ENCODE data around the gene GPX8.

The GPX8 gene, protein sequence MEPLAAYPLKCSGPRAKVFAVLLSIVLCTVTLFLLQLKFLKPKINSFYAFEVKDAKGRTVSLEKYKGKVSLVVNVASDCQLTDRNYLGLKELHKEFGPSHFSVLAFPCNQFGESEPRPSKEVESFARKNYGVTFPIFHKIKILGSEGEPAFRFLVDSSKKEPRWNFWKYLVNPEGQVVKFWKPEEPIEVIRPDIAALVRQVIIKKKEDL

DNA sequence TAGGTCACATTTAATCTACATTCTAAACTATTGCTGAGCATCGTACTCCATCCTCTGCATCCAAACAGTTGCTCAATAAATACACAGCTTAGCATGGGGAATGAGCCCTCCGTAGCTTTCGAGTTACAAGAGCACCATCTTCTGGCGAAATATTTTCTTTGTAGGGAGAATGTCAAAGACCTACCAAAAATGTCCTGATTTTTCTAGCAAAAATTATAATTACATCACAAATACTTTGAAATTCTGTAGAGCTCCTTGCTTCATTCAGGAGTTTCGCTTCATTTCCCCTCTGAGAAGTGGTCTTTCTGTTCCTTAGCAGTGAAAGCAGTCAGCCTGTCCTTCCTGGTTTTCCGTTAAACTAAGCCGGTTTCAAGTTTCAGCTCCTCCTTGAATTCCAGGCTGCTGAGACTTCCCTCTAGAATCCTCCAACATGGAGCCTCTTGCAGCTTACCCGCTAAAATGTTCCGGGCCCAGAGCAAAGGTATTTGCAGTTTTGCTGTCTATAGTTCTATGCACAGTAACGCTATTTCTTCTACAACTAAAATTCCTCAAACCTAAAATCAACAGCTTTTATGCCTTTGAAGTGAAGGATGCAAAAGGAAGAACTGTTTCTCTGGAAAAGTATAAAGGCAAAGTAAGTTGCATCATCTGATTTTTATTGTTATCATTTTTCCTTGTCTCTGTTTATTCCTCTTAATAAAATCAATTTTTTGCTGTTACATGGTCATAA is at the start of gene GPX8:
Gene GPX8 (plus strand): TSS at position 409 of the 730 bp plus-strand sequence. CDS start 22 bp downstream, at position 431.
- no peak for DNase-seq

DNA sequence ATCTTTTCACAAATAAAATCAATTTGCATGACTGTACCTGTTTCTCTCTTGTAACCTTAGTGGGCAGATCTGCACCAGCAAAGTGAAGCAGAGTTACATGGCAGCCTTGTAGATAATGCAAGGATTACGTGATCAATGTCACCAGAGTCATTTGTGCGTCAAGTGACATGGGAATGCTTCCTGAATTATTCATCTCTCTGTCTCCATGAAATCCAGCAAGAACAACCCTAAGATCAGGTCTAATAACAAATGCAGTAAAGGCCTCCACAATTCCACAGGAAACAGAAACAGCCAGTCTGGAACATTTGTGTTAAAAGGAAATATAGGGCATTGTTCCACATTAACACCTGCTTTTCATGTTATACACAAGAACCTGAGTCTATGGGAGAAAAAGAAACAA is 49.8 kb upstream of the GPX8 start:
- no peak for DNase-seq

DNA sequence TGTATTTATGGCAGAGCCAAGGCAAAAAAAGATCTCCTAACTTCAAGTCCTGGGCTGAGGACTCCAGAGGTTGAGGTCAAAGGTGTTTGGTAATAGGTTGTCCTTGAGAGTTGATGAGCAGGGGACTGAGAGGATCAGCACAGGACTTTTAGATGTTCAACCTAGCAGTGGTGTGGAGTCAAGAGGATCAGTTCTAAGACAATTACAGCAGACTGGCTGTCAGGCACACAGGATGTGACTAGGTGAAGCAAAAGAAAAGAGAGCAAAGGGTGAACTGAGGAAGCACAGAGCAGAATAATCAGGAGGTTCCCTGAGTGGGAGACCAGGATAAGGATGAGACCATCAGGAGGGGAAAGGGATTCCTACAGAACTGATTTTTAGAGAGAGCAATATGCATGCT is 46.6 kb upstream of the GPX8 start:
- DNase-seq, result no peak

DNA sequence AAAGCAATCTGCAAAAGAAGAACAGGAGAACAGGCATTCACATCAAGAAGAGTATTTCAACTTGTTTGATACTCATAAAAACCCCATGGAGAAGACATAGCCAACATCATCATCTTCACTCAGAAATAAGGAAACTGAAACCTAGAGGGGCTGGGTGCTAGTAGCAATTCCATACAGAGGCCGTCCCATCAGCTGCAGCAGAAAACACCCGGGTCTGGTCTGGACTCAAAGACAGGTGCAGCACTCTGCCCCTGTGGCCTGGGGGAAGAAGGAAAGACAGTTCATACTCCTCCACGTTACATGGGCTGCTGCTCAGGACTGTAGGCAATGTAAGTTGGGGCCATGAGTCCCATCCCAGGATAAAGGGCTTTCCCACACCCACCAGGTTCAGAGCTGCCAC is 45.9 kb upstream of the GPX8 start:
- DNase-seq, result no peak

DNA sequence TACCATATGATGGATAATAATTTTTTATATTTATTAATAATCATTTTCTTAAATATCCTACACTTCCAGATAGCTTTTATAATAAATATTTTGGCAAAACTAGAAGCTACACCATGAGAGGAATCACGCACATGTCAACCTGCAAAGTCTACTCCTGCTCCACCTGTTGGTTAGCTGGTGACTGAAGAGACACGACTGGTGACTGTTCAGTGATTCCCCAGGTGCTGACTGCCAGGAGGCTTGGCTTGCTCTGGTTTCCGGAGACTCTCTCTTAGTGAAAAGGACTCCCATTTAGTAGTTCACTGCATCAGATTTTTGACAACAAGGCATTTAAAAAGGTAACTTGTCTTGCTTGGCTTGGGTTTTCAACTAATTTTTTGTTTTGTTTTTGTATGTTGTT is 36.6 kb upstream of the GPX8 start:
- no peak for DNase-seq

DNA sequence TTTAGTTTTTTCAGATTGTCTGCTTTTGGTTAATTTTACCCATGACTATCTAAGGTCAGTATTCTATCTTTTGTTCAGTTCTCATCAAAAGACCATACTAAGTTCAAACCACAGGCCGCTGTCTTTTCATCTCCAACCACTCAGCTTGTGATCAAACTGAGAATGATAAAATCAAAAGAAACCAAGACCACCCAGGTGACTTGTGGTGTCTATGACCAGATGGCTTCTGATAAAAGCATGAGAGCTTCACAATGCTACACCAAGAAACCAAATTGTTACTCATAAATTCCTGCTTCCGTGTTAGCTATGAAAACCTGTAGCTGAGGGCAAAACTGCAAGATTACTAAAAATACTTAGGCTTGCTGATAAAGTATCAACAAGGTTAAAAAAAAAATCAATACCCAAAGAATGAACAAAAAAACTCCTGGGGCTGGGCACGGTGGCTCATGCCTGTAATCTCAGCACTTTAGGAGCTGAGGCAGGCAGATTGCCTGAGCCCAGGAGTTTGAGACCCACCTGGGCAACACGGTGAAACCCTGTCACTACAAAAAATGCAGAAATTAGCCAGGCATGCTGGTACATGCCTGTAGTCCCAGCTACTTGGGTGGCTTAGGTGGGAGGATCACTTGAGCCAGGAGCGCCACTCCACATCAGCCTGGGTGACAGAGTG is 25.8 kb upstream of the GPX8 start:
- DNase-seq, result no peak

DNA sequence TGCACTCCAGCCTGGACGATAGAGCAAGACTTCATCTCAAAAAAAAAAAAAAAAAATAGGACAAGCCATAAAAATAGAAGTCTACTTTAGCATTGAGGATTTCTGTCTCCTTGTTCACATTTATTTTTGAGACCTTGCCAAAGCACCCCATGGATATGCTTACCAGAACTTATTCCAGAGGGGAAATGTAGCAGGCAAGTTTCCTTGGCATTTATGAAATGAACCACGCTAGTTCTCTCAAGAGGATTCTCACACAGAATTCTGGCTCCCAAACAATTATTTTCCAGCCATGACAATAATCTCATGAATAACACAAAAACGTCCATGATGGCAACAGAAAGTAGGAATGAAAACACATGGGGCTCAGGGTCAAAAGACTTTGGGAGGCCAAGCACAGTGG is 23.4 kb upstream of the GPX8 start:
- no peak for DNase-seq

DNA sequence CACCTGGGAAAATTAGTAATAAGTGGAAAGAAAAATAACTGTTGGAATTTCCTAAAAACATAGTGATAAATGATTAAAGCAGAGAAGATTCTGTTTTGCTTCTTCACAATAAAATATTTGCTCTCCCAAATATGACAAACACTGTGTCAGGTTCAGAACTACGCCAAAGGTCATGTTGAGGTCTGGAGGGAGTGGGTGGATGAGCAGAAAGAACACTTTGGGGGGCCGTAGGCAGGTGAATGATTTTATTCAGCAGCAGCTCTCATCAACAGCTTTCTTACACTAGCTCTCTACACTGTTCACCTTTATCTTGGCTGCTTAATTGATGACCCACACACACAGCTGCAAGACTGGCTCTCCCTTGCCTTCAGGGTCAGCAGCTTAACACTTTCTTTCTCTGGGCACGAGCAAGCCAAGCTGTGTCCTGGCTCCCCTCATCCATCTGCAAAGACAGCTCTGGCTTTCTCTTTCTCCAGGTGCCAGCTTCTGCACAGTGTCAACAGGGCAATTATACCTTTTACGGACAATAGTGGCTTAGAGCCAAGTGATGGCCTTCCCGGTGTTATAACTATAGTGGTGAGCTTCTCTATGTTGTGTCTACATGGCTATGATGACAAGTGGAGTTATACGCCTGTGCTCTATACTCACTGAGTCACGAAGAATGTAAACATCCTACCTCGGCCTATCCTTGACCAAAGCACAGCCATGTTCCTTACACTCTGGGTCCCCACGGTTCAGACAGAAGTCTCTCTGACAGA is 18.9 kb upstream of the GPX8 start:
- no peak for DNase-seq

DNA sequence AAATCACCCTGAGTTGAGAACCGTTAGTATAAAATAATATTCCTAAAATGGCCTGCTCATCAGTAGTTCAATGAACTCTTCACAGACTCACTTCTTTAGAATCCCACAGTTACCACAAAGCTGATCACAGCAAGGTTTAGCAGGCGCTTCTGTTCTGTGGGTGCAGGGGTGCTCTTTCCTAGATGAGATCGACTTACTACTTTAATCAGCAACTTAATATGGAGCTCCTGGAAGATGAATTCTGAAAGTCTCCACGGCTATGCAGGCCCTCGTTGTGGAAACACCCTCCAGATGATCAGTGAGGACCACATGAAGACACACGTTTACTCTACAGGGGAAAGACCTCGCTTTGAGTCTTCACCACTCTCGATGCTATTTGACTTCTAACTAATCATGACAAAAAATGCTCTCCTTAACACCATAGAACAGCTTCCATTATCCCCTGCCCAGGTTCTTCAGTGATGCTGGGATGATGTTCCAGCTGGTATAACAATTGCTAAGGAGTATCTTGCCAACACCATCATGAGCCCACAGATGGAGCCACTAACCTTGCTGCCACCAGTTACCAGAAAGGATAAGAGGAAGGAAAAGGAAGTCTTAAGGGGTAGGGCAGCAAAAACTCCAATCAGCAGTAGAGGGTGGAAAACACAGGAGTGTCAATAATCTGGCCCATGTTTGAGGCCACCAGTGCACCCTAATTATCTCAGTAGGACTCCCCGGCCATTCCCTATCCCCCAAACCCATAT is 17.9 kb upstream of the GPX8 start:
- peak; percentile 11 for DNase-seq

DNA sequence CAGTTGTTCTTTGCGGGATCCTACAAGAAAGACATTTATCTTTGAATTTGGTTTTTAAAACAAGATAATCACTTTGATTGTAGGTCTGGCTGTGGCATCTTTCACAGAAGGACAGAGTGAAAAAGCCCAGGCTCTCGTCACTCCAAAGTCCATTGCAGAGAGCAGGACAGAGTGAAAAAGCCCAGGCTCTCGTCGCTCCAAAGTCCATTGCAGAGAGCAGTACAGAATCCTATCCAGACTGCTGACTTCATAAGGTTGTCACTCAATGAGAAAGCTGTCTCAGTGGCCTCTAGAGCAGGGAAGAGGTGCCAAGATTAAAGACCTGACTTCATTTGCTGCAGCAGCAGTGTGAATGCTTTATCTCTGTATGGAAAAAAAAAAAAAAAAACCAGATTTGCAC is 16.3 kb upstream of the GPX8 start:
- DNase-seq, result no peak

DNA sequence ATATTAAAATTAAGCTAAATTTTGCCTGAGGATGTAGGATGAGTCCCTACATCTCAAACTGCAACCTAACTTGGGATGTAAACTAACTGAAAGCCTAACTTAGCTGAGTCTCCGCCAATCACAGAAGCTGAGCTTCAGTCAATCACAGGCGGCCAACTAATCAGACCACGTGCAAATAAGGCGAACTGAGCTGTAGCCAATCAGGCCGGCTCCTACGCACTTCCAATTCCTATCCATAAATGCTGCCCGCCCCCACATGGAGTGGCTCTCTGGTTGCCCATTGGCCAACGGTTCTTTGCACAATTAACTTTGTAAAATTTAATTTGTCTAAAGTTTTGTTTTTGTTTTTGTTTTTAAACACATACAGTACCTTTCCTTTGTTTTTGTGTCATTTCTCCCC is 13.9 kb upstream of the GPX8 start:
- DNase-seq, result no peak

DNA sequence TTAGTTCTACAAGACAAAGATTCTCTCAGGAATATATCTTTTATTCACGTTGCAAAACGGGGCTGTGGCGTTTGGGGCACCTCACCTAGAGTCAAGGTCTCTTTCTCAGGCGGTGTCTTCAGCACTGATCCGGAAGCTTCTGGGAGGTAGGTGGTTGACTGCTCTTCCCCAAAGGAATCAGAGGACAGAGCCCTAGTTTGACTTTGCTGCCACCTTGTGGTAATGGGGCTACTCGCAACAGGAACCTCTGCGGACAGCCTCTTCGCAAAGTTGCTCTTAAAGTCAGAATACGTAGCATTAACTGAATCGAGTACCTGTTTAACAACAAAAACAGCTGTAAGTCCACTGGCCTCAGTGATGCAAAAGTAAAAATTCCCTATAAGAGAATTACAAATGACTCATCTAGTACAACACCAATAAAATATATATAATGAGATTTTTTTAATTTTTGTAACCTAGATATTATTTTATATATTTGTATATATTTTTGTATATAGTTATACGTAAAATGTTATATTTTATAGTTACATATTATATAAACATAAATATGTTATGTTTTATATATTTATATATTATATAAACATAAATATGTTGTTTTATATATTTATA is 13.3 kb upstream of the GPX8 start:
- peak; percentile 81 for DNase-seq

DNA sequence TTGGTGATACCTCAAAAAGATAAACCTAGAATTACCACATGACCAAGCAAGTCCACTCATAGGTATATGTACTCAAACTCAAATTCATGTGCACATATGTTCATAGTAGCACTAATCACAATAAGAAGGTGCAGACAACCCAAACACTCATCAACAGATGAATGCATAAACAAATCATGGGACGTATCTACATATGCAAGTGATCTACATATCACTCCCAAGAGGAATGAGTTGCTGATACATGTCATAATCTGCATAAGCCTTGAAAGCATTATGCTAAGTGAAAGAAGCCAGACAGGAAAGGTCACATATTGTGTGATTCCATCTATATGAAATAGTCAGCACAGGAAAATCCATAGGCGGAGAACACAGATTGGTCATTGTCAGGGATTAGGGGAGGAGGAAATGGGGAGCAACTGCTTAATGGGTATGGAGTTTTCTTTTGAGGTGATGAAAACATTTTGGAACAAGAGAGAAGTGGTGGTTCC is 10.6 kb upstream of the GPX8 start:
- DNase-seq, result no peak

DNA sequence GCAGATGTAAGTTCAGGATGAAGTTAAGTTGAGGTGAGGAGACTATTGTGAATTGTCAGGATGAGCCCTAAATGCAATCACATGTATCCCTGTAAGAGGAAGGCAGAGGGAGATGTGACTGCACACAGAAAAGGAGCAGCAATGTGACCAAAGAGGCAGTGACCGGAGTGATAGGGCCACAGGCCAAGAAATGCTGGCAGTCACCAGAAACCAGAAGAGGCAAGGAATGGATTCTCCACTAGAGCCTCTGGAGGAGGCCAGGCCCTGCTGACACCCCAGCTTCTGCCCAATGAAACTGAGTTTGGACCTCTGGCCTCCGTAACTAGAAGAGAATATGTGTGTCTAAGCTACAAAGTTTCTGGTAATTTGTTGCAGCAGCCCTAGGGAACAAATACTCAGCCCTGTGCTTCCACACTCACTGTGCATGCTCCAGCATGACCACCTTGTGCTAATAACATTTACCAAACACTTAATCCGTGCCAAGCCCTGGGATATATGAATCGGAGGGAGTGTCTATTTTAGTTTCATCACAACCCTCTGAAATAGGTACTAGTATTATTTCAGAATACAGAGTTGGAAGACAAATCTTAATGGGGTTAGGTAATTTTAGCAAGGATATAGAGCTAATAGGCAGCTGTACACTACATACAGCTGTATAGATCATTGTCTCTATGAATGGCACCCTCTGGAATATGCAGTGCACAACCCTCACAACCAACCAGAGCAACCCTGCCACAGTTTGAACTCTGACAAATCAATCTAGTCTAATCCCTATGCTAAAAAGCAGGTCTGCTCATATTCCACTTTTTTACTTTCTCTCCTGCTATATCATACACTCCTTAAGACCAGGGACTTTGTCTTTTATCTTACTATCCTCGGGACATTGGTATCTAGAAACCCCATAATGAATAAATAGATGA is 7.8 kb upstream of the GPX8 start:
- DNase-seq, result no peak

DNA sequence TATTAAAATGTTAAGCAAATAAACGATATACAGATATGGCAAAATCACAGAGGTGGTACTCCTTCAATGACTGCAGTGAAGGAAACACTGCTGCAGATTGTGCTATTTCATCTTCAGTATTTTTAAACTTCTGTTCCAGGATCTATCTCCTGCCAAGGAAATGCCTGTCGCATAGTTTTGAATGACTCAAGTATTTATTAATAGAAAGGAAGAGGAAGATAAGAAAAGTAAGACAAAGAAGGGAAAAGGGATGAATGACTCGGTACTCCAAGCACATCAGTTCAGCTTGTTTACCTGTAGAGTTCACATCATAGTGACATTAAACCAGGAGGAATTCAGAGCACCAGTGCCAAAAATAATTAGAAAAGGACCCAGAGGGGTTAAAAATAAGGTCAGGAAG is 5.1 kb upstream of the GPX8 start:
- no peak for DNase-seq

DNA sequence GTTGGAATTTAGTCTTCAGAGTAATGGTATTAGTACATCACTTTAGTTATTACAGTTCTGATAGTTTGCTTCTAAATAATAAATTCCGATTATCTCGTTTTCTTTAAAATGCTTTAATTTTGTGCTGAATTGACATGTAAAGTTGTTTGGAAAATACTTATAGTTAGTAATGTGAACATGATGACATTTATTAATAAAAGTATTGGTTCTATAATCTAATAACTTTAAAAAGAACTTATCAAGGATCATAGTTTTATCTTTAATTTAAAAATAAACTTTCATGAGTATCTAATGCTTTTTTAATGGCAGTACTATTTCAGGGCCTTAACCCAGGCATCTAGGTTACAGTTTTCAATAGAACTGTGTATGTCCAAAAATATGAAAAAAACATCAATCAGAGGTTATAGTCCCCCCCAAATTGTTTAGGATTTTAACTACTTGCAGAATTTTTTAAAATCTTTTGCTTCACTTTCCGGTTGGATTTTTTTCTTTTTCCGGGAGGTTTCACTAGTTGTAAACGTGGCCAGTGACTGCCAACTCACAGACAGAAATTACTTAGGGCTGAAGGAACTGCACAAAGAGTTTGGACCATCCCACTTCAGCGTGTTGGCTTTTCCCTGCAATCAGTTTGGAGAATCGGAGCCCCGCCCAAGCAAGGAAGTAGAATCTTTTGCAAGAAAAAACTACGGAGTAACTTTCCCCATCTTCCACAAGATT is 680 bp downstream of the GPX8 start:
- no peak for DNase-seq

DNA sequence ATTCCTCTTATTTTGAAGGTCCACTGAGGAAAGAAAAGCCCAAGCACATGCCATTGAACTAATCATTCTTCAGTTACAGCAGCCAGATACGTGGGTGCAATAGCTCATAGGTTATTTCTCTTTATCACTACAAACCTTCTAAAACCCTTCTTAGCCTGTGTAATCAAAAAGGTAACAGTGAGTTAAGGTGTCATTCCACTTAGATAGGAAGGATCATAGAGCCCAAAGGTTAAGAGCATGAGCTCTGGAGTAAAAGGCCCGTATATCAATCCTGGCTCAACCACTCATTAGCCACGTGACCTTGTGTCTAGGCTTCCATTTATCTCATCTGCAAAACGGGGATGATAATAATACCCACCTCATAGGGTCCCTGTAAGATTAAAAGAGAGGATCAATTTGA is 2.7 kb downstream of the GPX8 start:
- DNase-seq, result no peak

DNA sequence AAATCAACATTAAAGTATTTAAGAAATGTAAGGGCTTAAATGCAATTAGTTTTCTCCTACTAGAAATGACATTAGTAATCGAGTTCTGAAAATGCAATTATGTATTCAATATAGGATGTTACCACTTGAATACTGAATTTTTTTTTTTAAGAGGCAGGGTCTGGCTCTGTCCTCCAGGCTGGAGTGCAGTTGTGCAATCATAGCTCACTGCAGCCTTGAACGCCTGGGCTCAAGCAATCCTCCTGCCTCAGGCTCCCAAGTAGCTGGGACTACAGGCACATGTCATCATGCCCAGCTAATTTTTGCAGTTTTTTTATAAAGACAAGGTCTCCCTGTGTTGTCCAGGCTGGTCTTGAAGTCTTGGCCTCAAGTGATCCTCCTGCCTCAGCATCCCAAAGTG is 11.5 kb downstream of the GPX8 start:
- no peak for DNase-seq

DNA sequence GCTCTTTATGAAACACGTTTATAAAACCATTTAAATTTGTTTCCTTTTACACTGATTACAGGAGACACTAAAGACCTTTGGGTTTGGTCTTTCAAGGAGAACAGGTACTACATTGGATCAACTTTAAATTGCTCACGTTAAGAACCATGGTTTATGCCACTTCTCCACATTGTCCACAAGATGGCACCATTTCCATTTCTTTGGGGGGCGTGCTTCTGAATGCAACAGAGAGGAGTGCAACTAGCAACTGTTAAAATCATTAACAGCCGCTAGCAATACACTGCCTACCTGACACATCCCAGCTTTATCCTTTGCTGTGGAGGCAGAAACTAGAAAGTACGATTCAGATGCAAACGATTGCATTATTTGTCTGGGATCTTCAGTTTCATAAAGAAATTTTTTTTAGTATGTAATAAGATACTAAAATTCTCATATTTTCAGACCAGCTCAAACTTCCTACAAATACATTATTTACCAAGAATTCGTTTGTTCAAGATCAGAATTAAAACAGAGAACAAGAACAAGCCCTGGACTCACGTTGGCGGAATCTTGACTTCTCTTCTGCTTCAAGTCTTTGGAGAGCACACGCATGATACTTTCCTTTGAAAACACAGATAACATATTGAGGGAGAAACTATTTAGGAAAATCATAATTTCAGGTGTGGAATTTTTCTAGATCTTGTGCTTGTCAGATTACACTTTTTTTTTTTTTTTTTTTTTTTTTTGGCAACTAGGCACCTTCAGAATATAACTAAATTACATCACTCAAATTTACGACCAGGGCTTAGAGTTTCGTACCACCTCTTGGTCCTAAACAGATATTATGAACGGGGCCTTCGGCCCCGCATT is 12.3 kb downstream of the GPX8 start:
- DNase-seq, result peak; percentile 65

Data from stimulated activated CD4-positive, alpha-beta T cell treated with anti-CD3 and anti-CD28 coated beads, Interleukin-1b, Interleukin-23, amount 100 ng/mL, for 48 hours (primary cell).